H1 (cell line): ENCODE measurements around the gene NR2E1. TPM values are rescaled to one million over a fixed set of nuclear protein-coding genes. Genes with fewer than 3 reads are reported as not detected.

ENCODE experiments used
- BACH1 ChIP-seq: IDR thresholded peaks from 2 replicates; pipeline ENCODE4 v1.6.1; 2012; ENCODE audit warnings: low read length, improper control_type of control experiment
- CBX8 ChIP-seq: fragments of 300-800, 300-1000 bp; sonication (generic); IDR thresholded peaks from 2 replicates; pipeline ENCODE4 v1.7.1; 2016; ENCODE audit warnings: low read depth, low read length, borderline replicate concordance
- EGR1 ChIP-seq: IDR thresholded peaks from 2 replicates; pipeline ENCODE4 v1.6.1; 2011; ENCODE audit warnings: low read depth, low read length, borderline replicate concordance
- FOSL1 ChIP-seq: IDR thresholded peaks from 2 replicates; pipeline ENCODE4 v1.6.1; 2011; ENCODE audit warnings: mild to moderate bottlenecking, low read depth, low read length, moderate library complexity; ENCODE audit not compliant: insufficient read depth
- GTF2F1 ChIP-seq: IDR thresholded peaks from 2 replicates; pipeline ENCODE4 v1.6.1; 2012; ENCODE audit warnings: low read depth, low read length, improper control_type of control experiment, borderline replicate concordance
- JUN ChIP-seq: IDR thresholded peaks from 2 replicates; pipeline ENCODE4 v1.6.1; 2011; ENCODE audit warnings: low read depth, mild to moderate bottlenecking, improper control_type of control experiment, low read length
- TCF12 ChIP-seq: IDR thresholded peaks from 2 replicates; pipeline ENCODE4 v1.6.1; 2011; ENCODE audit warnings: low read depth, mild to moderate bottlenecking, low read length
- polyA plus RNA-seq, 7 experiments: library from polyadenylated mRNA; depleted of rRNA in 3 of 7; stranded (reverse) in 5 of 7; unstranded in 2 of 7; fragments of >200 nt in 5 of 7; fragments of 200-250 nt in 2 of 7; gene quantifications; 1 replicate in 5 of 7; 2 replicates in 1 of 7; 4 replicates in 1 of 7; pipeline versions ENCODE4 v1.2.1 to v1.2.3, GENCODE V29; 2011 to 2013; ENCODE audit warnings: missing spikeins in 2 of 7, mixed read lengths in 2 of 7
- total RNA-seq: library from RNA; stranded (reverse); fragmentation: NEBNext Ultra II Directional; extraction: Animal tissue kit (Norgen Biotek cat#: 25700); gene quantifications from 2 replicates; pipeline ENCODE4 v1.2.1, GENCODE V29; 2021

Gene NR2E1
- total and polyA plus RNA-seq, 2 of the 8 experiments (the other 6 are each of a cell fraction or from before 2014, with no cell fraction given): not detected

- TF ChIP-seq JUN: no peak
- TF ChIP-seq CBX8: no peak
- no peak for TF ChIP-seq GTF2F1
- TF ChIP-seq EGR1: no peak
- TF ChIP-seq TCF12: no peak
- no peak for TF ChIP-seq BACH1
- no peak for TF ChIP-seq FOSL1
Observed at GRCh38 chr6:108209738-108210137, 43.9 kb downstream of the NR2E1 start (continued).
